Stimulated activated CD4-positive, alpha-beta T cell treated with anti-CD3 and anti-CD28 coated beads, Interleukin-1b, Interleukin-23, amount 100 ng/mL, for 4 hours (primary cell): Measurements from ENCODE around the gene CHKA.
"Not testable (repeated sequence)": the region's sequence is repeated elsewhere in the genome, so short reads cannot be mapped to it uniquely, and the experiment has no call there.

Source experiments
- DNase-seq, 2 donors: peaks; one replicate each; pipeline ENCODE4 v3.0.0-alpha.2; 2020; ENCODE audit warnings: low read depth in 2 of 2

The CHKA gene

GRCh38 chr11:68116126-68116525 lies 5.1 kb downstream of the CHKA start:
- no peak for DNase-seq

GRCh38 chr11:68115285-68115684 lies 5.9 kb downstream of the CHKA start:
- DNase-seq: no peak

GRCh38 chr11:68113986-68114385 lies 7.2 kb downstream of the CHKA start:
- no peak for DNase-seq

GRCh38 chr11:68107689-68108088 lies 13.5 kb downstream of the CHKA start:
- DNase-seq: no peak

- no peak for DNase-seq
Observed at GRCh38 chr11:68106165-68106940, 14.8 kb downstream of the CHKA start.

- DNase-seq: peak in 1 of 2 donors; percentile 9
Observed at GRCh38 chr11:68099474-68100405, 21.4 kb downstream of the CHKA start.

GRCh38 chr11:68099057-68099456 lies 22.1 kb downstream of the CHKA start:
- no peak for DNase-seq

- no peak for DNase-seq
Observed at GRCh38 chr11:68096962-68097361, 24.2 kb downstream of the CHKA start.

- DNase-seq: no peak
Observed at GRCh38 chr11:68093565-68093964, 27.6 kb downstream of the CHKA start.

- not testable (repeated sequence) for DNase-seq
Observed at GRCh38 chr11:68092946-68093345, 28.2 kb downstream of the CHKA start.

GRCh38 chr11:68092411-68092810 lies 28.8 kb downstream of the CHKA start:
- no peak for DNase-seq

- DNase-seq: no peak
Observed at GRCh38 chr11:68090706-68091105, 30.5 kb downstream of the CHKA start.

- DNase-seq: no peak
Observed at GRCh38 chr11:68090287-68090686, 30.9 kb downstream of the CHKA start.

GRCh38 chr11:68089679-68090078 lies 31.5 kb downstream of the CHKA start:
- no peak for DNase-seq

GRCh38 chr11:68083517-68083916 lies 37.7 kb downstream of the CHKA start:
- DNase-seq: no peak

- DNase-seq: no peak
Observed at GRCh38 chr11:68082481-68082880, 38.7 kb downstream of the CHKA start.

- DNase-seq: no peak
Observed at GRCh38 chr11:68081691-68082090, 39.5 kb downstream of the CHKA start.

- DNase-seq: no peak
Observed at GRCh38 chr11:68080860-68081259, 40.3 kb downstream of the CHKA start.

GRCh38 chr11:68077617-68078582 lies 43.3 kb downstream of the CHKA start:
- DNase-seq: no peak

- no peak for DNase-seq
Observed at GRCh38 chr11:68076371-68077042, 44.7 kb downstream of the CHKA start.
